OCI-LY7 (cell line): ENCODE data around the gene GRWD1. TPM values are rescaled to one million over a fixed set of nuclear protein-coding genes. Genes with fewer than 3 reads are reported as not detected.

ENCODE experiments used
- BruUV-seq: library from RNA; stranded (reverse); fragments of 400-500 nt; replicated peaks from 2 replicates; lab custom pipeline; 2021; lab: Mats Ljungman, UMichigan
- CTCF ChIA-PET: fragments of 300-600 bp; sonication (Branson Sonifier 250); formaldehyde crosslinking; loops from one replicate; lab custom pipeline; 2022; ENCODE audit warnings: antibody characterized with exemption; ENCODE audit not compliant: unreplicated experiment; lab: Charles Lee
- POLR2A ChIA-PET: fragments of 300-600 bp; sonication (Branson Sonifier 250); formaldehyde crosslinking; loops from one replicate; lab custom pipeline; 2022; ENCODE audit warnings: antibody characterized with exemption; lab: Charles Lee
- DNase-seq: peaks from one replicate; pipeline ENCODE4 v3.0.0-alpha.2; 2015; ENCODE audit warnings: low spot score
- H2AFZ ChIP-seq: fragments of 200-600 bp; sonication (generic), shearing (Covaris generic); 2 replicates; pipeline ENCODE4 v1.6.1; 2014; ENCODE audit warnings: mild to moderate bottlenecking, antibody characterized with exemption, low read length, moderate library complexity
- H3K27ac ChIP-seq: fragments of 200-600 bp; sonication (generic); 2 replicates; pipeline ENCODE4 v1.5.1; 2014; ENCODE audit warnings: mixed run types, low read depth, mild to moderate bottlenecking, moderate library complexity, low read length, inconsistent platforms; ENCODE audit not compliant: poor library complexity, severe bottlenecking
- H3K36me3 ChIP-seq: fragments of 200-600 bp; sonication (generic); 2 replicates; pipeline ENCODE4 v1.6.1; 2014; ENCODE audit warnings: mild to moderate bottlenecking, antibody characterized with exemption, low read length, moderate library complexity, mixed read lengths; ENCODE audit not compliant: insufficient read depth
- H3K4me1 ChIP-seq: fragments of 200-600 bp; sonication (generic); 2 replicates; pipeline ENCODE4 v1.5.1; 2014; ENCODE audit warnings: mild to moderate bottlenecking, low read length; ENCODE audit not compliant: insufficient read depth, poor library complexity, severe bottlenecking
- H3K4me2 ChIP-seq: fragments of 200-600 bp; sonication (generic); 2 replicates; pipeline ENCODE4 v1.6.1; 2014; ENCODE audit warnings: mild to moderate bottlenecking, low read length
- H3K4me3 ChIP-seq: fragments of 200-600 bp; sonication (generic); 2 replicates; pipeline ENCODE4 v1.5.1; 2014; ENCODE audit warnings: mild to moderate bottlenecking, low read depth, low read length; ENCODE audit not compliant: poor library complexity, severe bottlenecking
- H3K79me2 ChIP-seq: fragments of 200-600 bp; sonication (generic); 2 replicates; pipeline ENCODE4 v1.6.1; 2016; ENCODE audit warnings: low read depth, mild to moderate bottlenecking, low read length, moderate library complexity, mixed read lengths; ENCODE audit not compliant: insufficient read depth
- H3K9me2 ChIP-seq: fragments of 200-600 bp; sonication (generic); 2 replicates; pipeline ENCODE4 v1.6.1; 2016; ENCODE audit warnings: mild to moderate bottlenecking, low read length, mixed read lengths; ENCODE audit not compliant: insufficient read depth
- H3K9me3 ChIP-seq: fragments of 200-600 bp; sonication (generic); 2 replicates; pipeline ENCODE4 v1.6.1; 2014; ENCODE audit warnings: mild to moderate bottlenecking, mixed run types, low read length, mixed read lengths
- H4K20me1 ChIP-seq: fragments of 200-600 bp; sonication (generic); 2 replicates; pipeline ENCODE4 v1.6.1; 2014; ENCODE audit warnings: mild to moderate bottlenecking, antibody characterized with exemption, low read length, moderate library complexity, mixed read lengths; ENCODE audit not compliant: insufficient read depth
- EZH2phosphoT487 ChIP-seq: fragments of 200-600 bp; sonication (generic); IDR thresholded peaks from 2 replicates; pipeline ENCODE4 v1.6.1; 2018; ENCODE audit warnings: low read depth, borderline replicate concordance, mild to moderate bottlenecking, mixed run types, antibody characterized with exemption, low read length, moderate library complexity, mixed read lengths
- intact Hi-C: fragments of 100-400 bp; cut with micrococcal nuclease; formaldehyde crosslinking; loops from one replicate; pipeline ENCODE4 v1.10.0; 2022; ENCODE audit not compliant: unreplicated experiment
- total RNA-seq, 2 experiments: library from RNA; depleted of rRNA in 1 of 2; stranded (reverse); fragments of >200 nt in 1 of 2; shearing (Covaris generic) in 1 of 2; gene quantifications; 2 replicates each; pipeline ENCODE4 v1.2.3, GENCODE V29; 2014 to 2022
- TF ChIP-seq, protein P1 (sequence below): fragments of 200-600 bp; sonication (generic); conservative IDR thresholded peaks from 2 replicates; pipeline ENCODE4 v1.5.1; 2014; ENCODE audit warnings: mild to moderate bottlenecking, antibody characterized with exemption, low read length, moderate library complexity, mixed read lengths

GRWD1 gene
- total RNA-seq, 2 experiments from 2014 or later = 32.1 to 35.8 TPM

DNA sequence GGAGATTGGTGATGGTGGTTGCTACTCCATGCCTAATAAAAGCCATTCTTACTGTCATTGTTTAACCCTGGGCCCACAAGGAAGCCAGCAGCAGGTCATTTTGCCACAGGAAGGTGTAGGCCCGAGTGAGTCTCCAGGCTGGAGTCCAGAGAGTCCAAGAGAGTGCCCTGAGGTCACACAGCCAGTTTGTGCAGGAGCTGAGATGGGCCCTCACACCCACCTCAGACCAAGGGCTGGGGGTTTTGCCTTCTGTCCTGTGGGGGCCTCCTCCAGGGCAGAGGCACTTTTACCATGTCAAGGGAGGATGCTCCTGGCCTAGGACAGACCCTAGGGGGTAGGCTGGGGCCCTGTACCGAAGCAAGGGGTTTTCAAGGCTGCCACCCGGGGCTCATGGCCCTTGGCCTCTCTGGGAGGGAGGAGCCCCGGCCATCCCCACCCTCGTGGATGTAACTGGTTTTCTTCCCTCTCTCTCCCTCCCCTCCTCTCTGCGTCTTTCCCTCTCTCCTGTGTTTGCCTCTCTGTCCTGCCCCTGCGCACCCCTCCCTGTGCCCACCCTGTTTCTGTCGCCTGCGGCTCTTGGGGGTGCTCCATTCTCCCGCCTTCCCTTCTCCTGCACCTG lies 31.4 kb downstream of the GRWD1 start:
- peaks cover 64% of the 10 kb centered on the region for H3K36me3 ChIP-seq
- intact Hi-C loops = no loop called here
- CTCF ChIA-PET = no interaction called here
- no peak for DNase-seq
- no peak overlapping the region for H3K27ac ChIP-seq
- H3K4me2 ChIP-seq = no peak overlapping the region
- H2AFZ ChIP-seq = no peak overlapping the region
- H3K9me3 ChIP-seq = no peaks in the 10 kb centered on the region
- H3K4me3 ChIP-seq = no peak overlapping the region
- H3K9me2 ChIP-seq = no peaks in the 10 kb centered on the region
- POLR2A ChIA-PET = no interaction called here
- no peak for TF ChIP-seq EZH2phosphoT487
- TF ChIP-seq, protein P1, sequence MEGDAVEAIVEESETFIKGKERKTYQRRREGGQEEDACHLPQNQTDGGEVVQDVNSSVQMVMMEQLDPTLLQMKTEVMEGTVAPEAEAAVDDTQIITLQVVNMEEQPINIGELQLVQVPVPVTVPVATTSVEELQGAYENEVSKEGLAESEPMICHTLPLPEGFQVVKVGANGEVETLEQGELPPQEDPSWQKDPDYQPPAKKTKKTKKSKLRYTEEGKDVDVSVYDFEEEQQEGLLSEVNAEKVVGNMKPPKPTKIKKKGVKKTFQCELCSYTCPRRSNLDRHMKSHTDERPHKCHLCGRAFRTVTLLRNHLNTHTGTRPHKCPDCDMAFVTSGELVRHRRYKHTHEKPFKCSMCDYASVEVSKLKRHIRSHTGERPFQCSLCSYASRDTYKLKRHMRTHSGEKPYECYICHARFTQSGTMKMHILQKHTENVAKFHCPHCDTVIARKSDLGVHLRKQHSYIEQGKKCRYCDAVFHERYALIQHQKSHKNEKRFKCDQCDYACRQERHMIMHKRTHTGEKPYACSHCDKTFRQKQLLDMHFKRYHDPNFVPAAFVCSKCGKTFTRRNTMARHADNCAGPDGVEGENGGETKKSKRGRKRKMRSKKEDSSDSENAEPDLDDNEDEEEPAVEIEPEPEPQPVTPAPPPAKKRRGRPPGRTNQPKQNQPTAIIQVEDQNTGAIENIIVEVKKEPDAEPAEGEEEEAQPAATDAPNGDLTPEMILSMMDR = no peak
- no TSS peak for BruUV-seq
- no peaks in the 10 kb centered on the region for H3K4me1 ChIP-seq
- no peaks in the 10 kb centered on the region for H4K20me1 ChIP-seq
- H3K79me2 ChIP-seq = no peaks in the 10 kb centered on the region

DNA sequence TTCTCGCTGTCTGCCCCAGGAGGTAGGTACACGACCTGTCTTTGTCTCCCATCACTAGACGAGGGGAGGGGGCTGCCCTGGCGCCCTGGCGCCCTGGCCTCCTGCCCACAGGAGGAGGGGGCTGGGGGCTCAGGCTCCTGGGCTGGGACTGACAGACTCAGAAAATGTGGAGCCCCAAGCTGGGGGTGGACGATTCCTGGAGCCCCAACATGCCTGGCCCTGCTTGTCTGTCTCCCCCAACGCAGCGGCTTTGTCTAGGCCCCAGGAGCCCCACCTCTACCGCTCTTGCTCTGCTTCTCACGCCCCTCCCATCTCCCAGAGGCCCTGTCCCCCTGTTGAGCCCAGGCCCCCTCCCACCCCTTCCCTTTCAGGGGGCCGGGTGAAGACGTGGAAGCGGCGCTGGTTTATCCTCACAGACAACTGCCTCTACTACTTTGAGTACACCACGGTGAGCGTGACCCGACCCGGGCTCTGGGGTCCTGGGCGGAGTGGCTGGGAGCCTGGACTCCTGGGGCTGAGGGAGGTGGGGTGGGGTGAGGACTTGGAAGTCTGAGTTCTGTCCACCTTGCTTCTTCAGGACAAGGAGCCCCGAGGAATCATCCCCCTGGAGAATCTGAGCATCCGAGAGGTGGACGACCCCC lies 32.0 kb downstream of the GRWD1 start:
- TF ChIP-seq, protein P1 = no peak
- TF ChIP-seq EZH2phosphoT487 = no peak
- Histone ChIP-seq H3K9me2 (no peaks in the 10 kb centered on the region), H3K4me3 (no peak overlapping the region), H4K20me1 (no peaks in the 10 kb centered on the region), H3K4me2 (no peak overlapping the region), H2AFZ (no peak overlapping the region), H3K79me2 (no peaks in the 10 kb centered on the region), H3K36me3 (peaks cover 59% of the 10 kb centered on the region), H3K9me3 (no peaks in the 10 kb centered on the region), H3K27ac (no peak overlapping the region), H3K4me1 (no peaks in the 10 kb centered on the region)
- CTCF ChIA-PET = no interaction called here
- POLR2A ChIA-PET = no interaction called here
- no peak for DNase-seq
- intact Hi-C loops = no loop called here
- BruUV-seq = no TSS peak
